ENCODE results near the gene USP17L26. TPM values are rescaled to one million over a fixed set of nuclear protein-coding genes. Genes with fewer than 3 reads are reported as not detected.
"Not testable (repeated sequence)": the region's sequence is repeated elsewhere in the genome, so short reads cannot be mapped to it uniquely, and the experiment has no call there.

Gene USP17L26
- total and polyA plus RNA-seq, 2 of the 8 experiments (the other 6 are each of a cell fraction or from before 2014, with no cell fraction given) = not detected

DNA sequence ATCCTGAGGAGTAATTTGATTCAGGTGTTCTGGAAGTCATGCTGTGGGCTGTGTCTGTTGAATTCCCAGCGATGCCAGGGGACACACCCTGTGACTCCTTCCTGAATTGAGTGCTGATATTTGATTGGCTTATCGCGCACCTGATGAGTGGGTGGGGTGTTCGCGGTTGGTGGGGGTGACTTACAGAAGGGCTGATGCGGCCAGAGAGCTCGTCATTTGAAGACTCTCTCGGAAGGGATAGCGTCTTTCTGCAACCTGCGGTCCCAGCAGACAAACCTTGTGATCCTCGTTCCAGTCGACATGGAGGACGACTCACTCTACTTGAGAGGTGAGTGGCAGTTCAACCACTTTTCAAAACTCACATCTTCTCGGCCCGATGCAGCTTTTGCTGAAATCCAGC is 9.4 kb downstream of the USP17L26 start, which contains the start of gene USP17L27:
Gene USP17L27, plus strand, starts transcription at position 301 of the 400 bp plus-strand sequence. Its CDS starts 0 bp downstream, at position 301.
- DNase-seq (ENCODE audit: low read depth in 1 of 2, low spot score in 2 of 2); H3K9ac ChIP-seq (replicated peaks in 1 of 4; ENCODE audit: extremely low read depth in 1 of 4, low read depth in 3 of 4, low read length in 3 of 4); H3K4ac ChIP-seq (replicated peaks; ENCODE audit: insufficient read length, low read depth, low read length); H4K20me1 ChIP-seq (replicated peaks in 1 of 2; ENCODE audit: control insufficient read depth in 1 of 2, insufficient read depth in 2 of 2, low read length in 2 of 2); POLR2A ChIA-PET (ENCODE audit: partially characterized antibody); H3K23ac ChIP-seq (ENCODE audit: insufficient read length); H3K36me3 ChIP-seq (ENCODE audit: control insufficient read depth in 2 of 4, insufficient read depth in 4 of 4, low read length in 3 of 4); H3K4me2 ChIP-seq (ENCODE audit: insufficient read depth in 1 of 2, low read depth in 2 of 2, low read length in 2 of 2); H3K23me2 ChIP-seq (ENCODE audit: low read depth, low read length); H3K14ac ChIP-seq (ENCODE audit: insufficient read length); H3K4me3 ChIP-seq (ENCODE audit: extremely low read depth in 1 of 4, insufficient read depth in 2 of 4, low read depth in 3 of 4, low read length in 4 of 4); H2AK5ac ChIP-seq (ENCODE audit: low read depth, low read length); FAIRE-seq; H3K18ac ChIP-seq (ENCODE audit: extremely low read depth, low read length); H4K5ac ChIP-seq (ENCODE audit: insufficient read length, low read depth, low read length); H3K56ac ChIP-seq (replicated peaks; ENCODE audit: insufficient read length, low read depth, low read length); H3K27me3 ChIP-seq (replicated peaks in 1 of 4; ENCODE audit: control insufficient read depth in 3 of 4, extremely low read depth in 1 of 4, insufficient read depth in 3 of 4, low read length in 3 of 4); H2BK120ac ChIP-seq (replicated peaks; ENCODE audit: low read depth, low read length); H3K27ac ChIP-seq (ENCODE audit: low read depth, low read length); H2BK5ac ChIP-seq (ENCODE audit: low read depth, low read length); H3K4me1 ChIP-seq (replicated peaks in 1 of 4; ENCODE audit: control insufficient read depth in 3 of 4, insufficient read depth in 4 of 4, low read length in 3 of 4); H2AFZ ChIP-seq (ENCODE audit: low read length); H4K8ac ChIP-seq (ENCODE audit: extremely low read depth, insufficient read depth, low read length); H2BK12ac ChIP-seq (ENCODE audit: low read depth, low read length); H3K79me2 ChIP-seq (ENCODE audit: control insufficient read depth in 1 of 2, insufficient read depth in 2 of 2, low read length in 2 of 2); H2BK20ac ChIP-seq (ENCODE audit: low read length); H3K9me3 ChIP-seq (ENCODE audit: insufficient read depth in 2 of 2, low read depth in 1 of 2, low read length in 1 of 2); CTCF ChIA-PET (ENCODE audit: partially characterized antibody); H4K91ac ChIP-seq (replicated peaks; ENCODE audit: insufficient read length, low read length); H3K79me1 ChIP-seq (ENCODE audit: low read depth, low read length); H2BK15ac ChIP-seq (ENCODE audit: low read length): not testable (repeated sequence)
- WGBS, 2 experiments (ENCODE audit: extremely low coverage in 1 of 2, insufficient coverage in 1 of 2, insufficient read length in 1 of 2, insufficient replicate concordance in 2 of 2, low coverage in 1 of 2, low lambda C conversion rate in 2 of 2, missing lambda C conversion rate in 1 of 2) = no CpG with 5 or more reads among the region's 15 CpGs

GRCh38 chr4:9348593-9348992 is 14.1 kb downstream of the USP17L26 start, which contains the start of gene USP17L28:
Gene USP17L28 (plus strand): TSS chr4:9348893. CDS start chr4:9348893, 0 bp downstream.
- DNase-seq (ENCODE audit: low read depth in 1 of 2, low spot score in 2 of 2); H3K4me1 ChIP-seq (replicated peaks in 1 of 4; ENCODE audit: control insufficient read depth in 3 of 4, insufficient read depth in 4 of 4, low read length in 3 of 4); H3K23ac ChIP-seq (ENCODE audit: insufficient read length); H3K36me3 ChIP-seq (ENCODE audit: control insufficient read depth in 2 of 4, insufficient read depth in 4 of 4, low read length in 3 of 4); H3K27me3 ChIP-seq (replicated peaks in 1 of 4; ENCODE audit: control insufficient read depth in 3 of 4, extremely low read depth in 1 of 4, insufficient read depth in 3 of 4, low read length in 3 of 4); H3K56ac ChIP-seq (replicated peaks; ENCODE audit: insufficient read length, low read depth, low read length); H3K4me2 ChIP-seq (ENCODE audit: insufficient read depth in 1 of 2, low read depth in 2 of 2, low read length in 2 of 2); H2BK5ac ChIP-seq (ENCODE audit: low read depth, low read length); POLR2A ChIA-PET (ENCODE audit: partially characterized antibody); H3K27ac ChIP-seq (ENCODE audit: low read depth, low read length); H3K4me3 ChIP-seq (ENCODE audit: extremely low read depth in 1 of 4, insufficient read depth in 2 of 4, low read depth in 3 of 4, low read length in 4 of 4); H4K91ac ChIP-seq (replicated peaks; ENCODE audit: insufficient read length, low read length); H2BK120ac ChIP-seq (replicated peaks; ENCODE audit: low read depth, low read length); H3K79me1 ChIP-seq (ENCODE audit: low read depth, low read length); H3K4ac ChIP-seq (replicated peaks; ENCODE audit: insufficient read length, low read depth, low read length); H2AFZ ChIP-seq (ENCODE audit: low read length); H2BK20ac ChIP-seq (ENCODE audit: low read length); H2AK5ac ChIP-seq (ENCODE audit: low read depth, low read length); H2BK12ac ChIP-seq (ENCODE audit: low read depth, low read length); CTCF ChIA-PET (ENCODE audit: partially characterized antibody); FAIRE-seq; H3K9me3 ChIP-seq (ENCODE audit: insufficient read depth in 2 of 2, low read depth in 1 of 2, low read length in 1 of 2); H4K8ac ChIP-seq (ENCODE audit: extremely low read depth, insufficient read depth, low read length); H2BK15ac ChIP-seq (ENCODE audit: low read length); H4K20me1 ChIP-seq (replicated peaks in 1 of 2; ENCODE audit: control insufficient read depth in 1 of 2, insufficient read depth in 2 of 2, low read length in 2 of 2); H3K9ac ChIP-seq (replicated peaks in 1 of 4; ENCODE audit: extremely low read depth in 1 of 4, low read depth in 3 of 4, low read length in 3 of 4); H4K5ac ChIP-seq (ENCODE audit: insufficient read length, low read depth, low read length); H3K23me2 ChIP-seq (ENCODE audit: low read depth, low read length); H3K18ac ChIP-seq (ENCODE audit: extremely low read depth, low read length); H3K79me2 ChIP-seq (ENCODE audit: control insufficient read depth in 1 of 2, insufficient read depth in 2 of 2, low read length in 2 of 2); H3K14ac ChIP-seq (ENCODE audit: insufficient read length): not testable (repeated sequence)
- no CpG with 5 or more reads among the region's 15 CpGs for WGBS, 2 experiments (ENCODE audit: extremely low coverage in 1 of 2, insufficient coverage in 1 of 2, insufficient read length in 1 of 2, insufficient replicate concordance in 2 of 2, low coverage in 1 of 2, low lambda C conversion rate in 2 of 2, missing lambda C conversion rate in 1 of 2)
